SK-N-SH treated with all-trans-retinoic acid at 6 μM for 48 hours (cell line): ENCODE results near the gene SSBP4.
A peak's percentile ranks its signal among the peaks of the same experiment; 100 is the strongest.

Experiments used
- ATAC-seq: fragments of 200-7000 bp; cut with Tn5 transposase; 3 replicates; pipeline ENCODE4 v1.9.1; 2020; ENCODE audit warnings: mild to moderate bottlenecking, moderate library complexity
- ARNTL ChIP-seq: fragments of 450-650 bp; formaldehyde crosslinking; IDR thresholded peaks from 2 replicates; pipeline ENCODE4 v1.5.0; 2020; ENCODE audit warnings: low read depth, mild to moderate bottlenecking, moderate library complexity, borderline replicate concordance
- BACH2 ChIP-seq: fragments of 250-450 bp; sonication (Bioruptor Pico); IDR thresholded peaks from 2 replicates; pipeline ENCODE4 v1.9.0; 2021; ENCODE audit warnings: mild to moderate bottlenecking, borderline replicate concordance
- CSDC2 ChIP-seq: fragments of 250-450 bp; sonication (Bioruptor Pico); IDR thresholded peaks from 2 replicates; pipeline ENCODE4 v1.5.0; 2020; ENCODE audit warnings: mild to moderate bottlenecking, moderate library complexity
- CSRNP3 ChIP-seq: fragments of 250-450 bp; sonication (Bioruptor Pico); IDR thresholded peaks from 2 replicates; pipeline ENCODE4 v1.5.1; 2021; ENCODE audit warnings: mild to moderate bottlenecking, moderate library complexity
- ESRRG ChIP-seq: fragments of 250-450 bp; sonication (Bioruptor Pico); IDR thresholded peaks from 2 replicates; pipeline ENCODE4 v1.6.1; 2021; ENCODE audit warnings: mild to moderate bottlenecking
- GLIS3 ChIP-seq: fragments of 250-450 bp; sonication (Bioruptor Pico); IDR thresholded peaks from 2 replicates; pipeline ENCODE4 v1.5.0; 2020; ENCODE audit warnings: mild to moderate bottlenecking, moderate library complexity
- ISL1 ChIP-seq: fragments of 250-450 bp; sonication (Bioruptor Pico); IDR thresholded peaks from 2 replicates; pipeline ENCODE4 v2.1.2; 2022; ENCODE audit warnings: mild to moderate bottlenecking, moderate library complexity
- OSR1 ChIP-seq: fragments of 250-450 bp; sonication (Bioruptor Pico); IDR thresholded peaks from 2 replicates; pipeline ENCODE4 v1.8.0; 2022; ENCODE audit warnings: moderate library complexity, mild to moderate bottlenecking, inconsistent platforms
- POU6F1 ChIP-seq: fragments of 250-450 bp; sonication (Bioruptor Pico); IDR thresholded peaks from 2 replicates; pipeline ENCODE4 v1.8.0; 2021; ENCODE audit warnings: low read depth, mild to moderate bottlenecking, moderate library complexity, borderline replicate concordance
- PPARA ChIP-seq: fragments of 250-450 bp; sonication (Bioruptor Pico); IDR thresholded peaks from 2 replicates; pipeline ENCODE4 v1.5.0; 2020; ENCODE audit warnings: mild to moderate bottlenecking, borderline replicate concordance
- RARB ChIP-seq: fragments of 250-450 bp; sonication (Bioruptor Pico); IDR thresholded peaks from 2 replicates; pipeline ENCODE4 v1.8.0; 2021; ENCODE audit warnings: mild to moderate bottlenecking, moderate library complexity
- SNAI2 ChIP-seq: fragments of 250-450 bp; sonication (Bioruptor Pico); IDR thresholded peaks from 2 replicates; pipeline ENCODE4 v1.5.0; 2020; ENCODE audit warnings: mild to moderate bottlenecking, moderate library complexity
- TCF4 ChIP-seq: fragments of 250-450 bp; sonication (Bioruptor Pico); IDR thresholded peaks from 2 replicates; pipeline ENCODE4 v1.8.0; 2021; ENCODE audit warnings: mild to moderate bottlenecking, moderate library complexity, borderline replicate concordance
- TOX ChIP-seq: fragments of 250-450 bp; sonication (Bioruptor Pico); IDR thresholded peaks from 2 replicates; pipeline ENCODE4 v1.8.0; 2021; ENCODE audit warnings: mild to moderate bottlenecking, moderate library complexity, borderline replicate concordance
- ZC3H10 ChIP-seq: fragments of 250-450 bp; sonication (Bioruptor Pico); IDR thresholded peaks from 2 replicates; pipeline ENCODE4 v1.5.1; 2021; ENCODE audit warnings: mild to moderate bottlenecking, moderate library complexity
- ZFP3 ChIP-seq: fragments of 250-450 bp; sonication (Bioruptor Pico); IDR thresholded peaks from 2 replicates; pipeline ENCODE4 v1.5.0; 2020; ENCODE audit warnings: mild to moderate bottlenecking, moderate library complexity
- ZNF565 ChIP-seq: fragments of 450-650 bp; formaldehyde crosslinking; conservative IDR thresholded peaks from 2 replicates; pipeline ENCODE4 v1.5.0; 2020; ENCODE audit warnings: low read depth, mild to moderate bottlenecking, moderate library complexity
- ZNF70 ChIP-seq: fragments of 450-650 bp; formaldehyde crosslinking; IDR thresholded peaks from 2 replicates; pipeline ENCODE4 v1.5.0; 2020; ENCODE audit warnings: mild to moderate bottlenecking, moderate library complexity
- TF ChIP-seq, protein P1 (sequence below): fragments of 250-450 bp; sonication (Bioruptor Pico); IDR thresholded peaks from 2 replicates; pipeline ENCODE4 v1.8.0; 2020; ENCODE audit warnings: mild to moderate bottlenecking, moderate library complexity, borderline replicate concordance
- TF ChIP-seq, protein P2 (sequence below): fragments of 250-450 bp; sonication (Bioruptor Pico); IDR thresholded peaks from 2 replicates; pipeline ENCODE4 v1.5.1; 2020; ENCODE audit warnings: low read depth, mild to moderate bottlenecking, moderate library complexity

Gene SSBP4

DNA sequence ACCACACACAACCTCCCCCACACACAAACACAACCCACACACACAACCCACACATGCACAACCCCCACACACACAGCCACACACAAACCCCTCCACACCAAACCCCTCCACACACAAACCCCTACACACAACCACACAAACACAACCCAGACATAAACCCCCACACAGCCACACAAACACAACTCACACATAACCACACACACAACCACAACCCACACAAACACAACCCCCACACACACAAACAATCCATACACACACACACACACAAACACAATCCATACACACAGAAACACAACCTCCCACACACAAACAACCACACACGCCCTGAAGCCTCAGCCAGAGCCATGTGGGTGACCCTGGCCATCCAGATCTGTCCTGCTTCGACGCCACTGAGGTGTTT lies 48.8 kb downstream of the SSBP4 start:
- ATAC-seq: no peak

GRCh38 chr19:18468517-18468916 lies 49.3 kb downstream of the SSBP4 start:
- TF ChIP-seq POU6F1 (CRISPR knock-in tag): no peak
- TF ChIP-seq PPARA: no peak
- TF ChIP-seq, protein P1, sequence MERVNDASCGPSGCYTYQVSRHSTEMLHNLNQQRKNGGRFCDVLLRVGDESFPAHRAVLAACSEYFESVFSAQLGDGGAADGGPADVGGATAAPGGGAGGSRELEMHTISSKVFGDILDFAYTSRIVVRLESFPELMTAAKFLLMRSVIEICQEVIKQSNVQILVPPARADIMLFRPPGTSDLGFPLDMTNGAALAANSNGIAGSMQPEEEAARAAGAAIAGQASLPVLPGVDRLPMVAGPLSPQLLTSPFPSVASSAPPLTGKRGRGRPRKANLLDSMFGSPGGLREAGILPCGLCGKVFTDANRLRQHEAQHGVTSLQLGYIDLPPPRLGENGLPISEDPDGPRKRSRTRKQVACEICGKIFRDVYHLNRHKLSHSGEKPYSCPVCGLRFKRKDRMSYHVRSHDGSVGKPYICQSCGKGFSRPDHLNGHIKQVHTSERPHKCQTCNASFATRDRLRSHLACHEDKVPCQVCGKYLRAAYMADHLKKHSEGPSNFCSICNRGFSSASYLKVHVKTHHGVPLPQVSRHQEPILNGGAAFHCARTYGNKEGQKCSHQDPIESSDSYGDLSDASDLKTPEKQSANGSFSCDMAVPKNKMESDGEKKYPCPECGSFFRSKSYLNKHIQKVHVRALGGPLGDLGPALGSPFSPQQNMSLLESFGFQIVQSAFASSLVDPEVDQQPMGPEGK: no peak
- TF ChIP-seq BACH2 (CRISPR knock-in tag): no peak
- no peak for TF ChIP-seq TOX
- no peak for ATAC-seq

More for the DNA sequence above, 48.8 kb downstream of the SSBP4 start:
- no peak for TF ChIP-seq ARNTL
- no peak for TF ChIP-seq TCF4
- TF ChIP-seq ZNF70 (CRISPR knock-in tag): no peak
- no peak for TF ChIP-seq GLIS3
- no peak for TF ChIP-seq ISL1
- no peak for TF ChIP-seq SNAI2
- TF ChIP-seq ZFP3: no peak
- TF ChIP-seq RARB: no peak
- TF ChIP-seq POU6F1 (CRISPR knock-in tag): no peak
- no peak for TF ChIP-seq CSDC2 (CRISPR knock-in tag)
- no peak for TF ChIP-seq ZC3H10
- no peak for TF ChIP-seq ZNF565 (CRISPR knock-in tag)
- no peak for TF ChIP-seq ESRRG (CRISPR knock-in tag)
- no peak for TF ChIP-seq CSRNP3
- no peak for TF ChIP-seq OSR1 (CRISPR knock-in tag)
- TF ChIP-seq, all 23 proteins: peak for 0

DNA sequence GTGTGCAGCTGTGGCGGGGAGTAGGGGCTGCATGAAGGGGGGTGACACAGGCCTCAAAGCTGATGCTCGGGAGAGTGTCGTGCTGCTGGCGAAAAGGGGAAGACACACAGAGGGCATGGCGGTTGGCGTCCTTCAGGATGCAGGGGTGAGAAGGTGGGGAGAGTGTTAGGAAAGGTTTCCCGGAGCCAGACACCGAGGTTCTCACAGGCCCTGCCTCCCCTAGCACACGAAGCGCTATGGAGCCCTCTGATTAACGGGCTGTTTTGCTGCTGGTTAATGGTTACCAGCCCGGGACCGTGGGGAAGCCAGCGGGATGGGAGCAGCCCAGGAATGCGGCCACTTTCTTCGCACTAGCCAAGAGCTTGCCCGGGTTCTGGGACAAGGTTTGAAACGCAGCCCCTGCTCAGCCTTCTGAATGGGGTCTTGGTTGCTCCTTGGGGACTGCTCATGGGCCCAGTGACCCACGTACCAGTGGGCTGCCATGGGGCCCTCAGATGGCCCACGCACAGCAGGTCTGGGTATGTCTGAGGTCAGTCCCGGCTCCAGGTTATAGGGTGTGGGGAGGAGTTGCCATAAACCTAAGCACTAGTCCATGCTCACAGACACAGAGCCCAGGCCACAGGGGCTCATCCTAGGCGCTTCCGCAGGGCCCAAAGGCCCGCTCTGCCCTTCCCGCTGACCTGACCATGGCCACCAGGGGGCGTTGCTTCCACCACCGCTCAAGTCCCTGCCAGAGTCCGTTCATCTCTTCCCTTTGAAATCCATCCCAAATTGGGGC lies 50.1 kb downstream of the SSBP4 start:
- peak; percentile 81 for ATAC-seq

DNA sequence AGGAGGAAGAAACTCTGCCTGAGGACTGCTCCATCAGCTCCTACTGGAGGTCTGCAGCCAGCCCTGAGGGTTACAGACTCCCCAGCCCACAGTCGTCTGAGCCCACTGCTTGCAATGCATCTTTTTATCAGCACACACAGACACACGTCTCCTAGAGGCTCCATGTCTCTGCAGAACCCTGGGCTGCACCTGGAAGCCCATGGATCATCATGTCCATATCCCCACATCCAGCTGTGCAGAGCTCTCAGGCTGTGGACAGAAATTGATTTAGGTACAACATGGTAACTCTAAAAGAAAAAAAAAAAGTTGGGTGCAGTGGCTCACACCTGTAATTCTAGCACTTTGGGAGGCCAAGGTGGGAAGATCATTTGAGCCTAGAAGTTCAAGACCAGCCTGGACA lies 51.6 kb downstream of the SSBP4 start:
- ATAC-seq: no peak
- TF ChIP-seq SNAI2 (no peak), ZNF70 (CRISPR knock-in tag) (no peak), CSDC2 (CRISPR knock-in tag) (no peak)
- TF ChIP-seq, protein P2, sequence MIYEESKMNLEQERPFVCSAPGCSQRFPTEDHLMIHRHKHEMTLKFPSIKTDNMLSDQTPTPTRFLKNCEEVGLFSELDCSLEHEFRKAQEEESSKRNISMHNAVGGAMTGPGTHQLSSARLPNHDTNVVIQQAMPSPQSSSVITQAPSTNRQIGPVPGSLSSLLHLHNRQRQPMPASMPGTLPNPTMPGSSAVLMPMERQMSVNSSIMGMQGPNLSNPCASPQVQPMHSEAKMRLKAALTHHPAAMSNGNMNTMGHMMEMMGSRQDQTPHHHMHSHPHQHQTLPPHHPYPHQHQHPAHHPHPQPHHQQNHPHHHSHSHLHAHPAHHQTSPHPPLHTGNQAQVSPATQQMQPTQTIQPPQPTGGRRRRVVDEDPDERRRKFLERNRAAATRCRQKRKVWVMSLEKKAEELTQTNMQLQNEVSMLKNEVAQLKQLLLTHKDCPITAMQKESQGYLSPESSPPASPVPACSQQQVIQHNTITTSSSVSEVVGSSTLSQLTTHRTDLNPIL: no peak
- TF ChIP-seq, protein P1: no peak

More for the DNA sequence above, 50.1 kb downstream of the SSBP4 start:
- no peak for TF ChIP-seq RARB
